Stimulated activated CD8-positive, alpha-beta memory T cell treated with anti-CD3 and anti-CD28 coated beads, Interleukin-12 subunit alpha, Interleukin-12 subunit beta, amount 100 ng/mL, for 4 hours (primary cell): Measurements from ENCODE around the gene LRRC63.
"Not testable (repeated sequence)": the region's sequence is repeated elsewhere in the genome, so short reads cannot be mapped to it uniquely, and the experiment has no call there.

Experiments
- DNase-seq: peaks from one replicate; pipeline ENCODE4 v3.0.0-alpha.2; 2020; ENCODE audit warnings: low read depth

LRRC63 gene, protein sequence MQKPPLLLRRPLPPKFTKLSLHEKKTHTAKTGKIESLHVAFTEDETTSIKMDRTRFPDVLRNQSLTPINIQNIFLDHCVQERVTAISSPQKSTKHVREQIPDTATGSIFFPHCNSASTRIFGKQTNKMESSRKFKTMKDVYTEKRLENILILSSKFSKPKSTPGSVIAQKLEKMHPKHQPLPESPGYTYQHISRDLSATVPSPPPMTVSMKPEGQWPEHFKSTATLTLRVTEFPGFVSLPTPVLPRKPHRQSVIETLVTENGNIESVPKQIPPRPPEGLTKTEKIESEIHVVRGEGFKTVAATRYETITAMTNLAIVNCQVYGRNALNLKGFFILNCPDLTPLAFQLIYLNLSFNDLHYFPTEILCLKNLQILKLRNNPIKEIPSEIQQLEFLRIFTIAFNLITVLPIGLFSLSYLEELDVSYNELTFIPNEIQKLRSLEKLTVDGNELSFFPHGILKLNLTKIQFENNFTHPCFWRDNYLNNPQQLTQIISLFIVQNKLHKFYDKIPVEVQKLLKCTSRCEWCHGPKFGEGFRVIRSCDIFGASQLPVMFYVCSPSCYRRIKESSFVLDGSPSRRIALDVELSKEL

DNA sequence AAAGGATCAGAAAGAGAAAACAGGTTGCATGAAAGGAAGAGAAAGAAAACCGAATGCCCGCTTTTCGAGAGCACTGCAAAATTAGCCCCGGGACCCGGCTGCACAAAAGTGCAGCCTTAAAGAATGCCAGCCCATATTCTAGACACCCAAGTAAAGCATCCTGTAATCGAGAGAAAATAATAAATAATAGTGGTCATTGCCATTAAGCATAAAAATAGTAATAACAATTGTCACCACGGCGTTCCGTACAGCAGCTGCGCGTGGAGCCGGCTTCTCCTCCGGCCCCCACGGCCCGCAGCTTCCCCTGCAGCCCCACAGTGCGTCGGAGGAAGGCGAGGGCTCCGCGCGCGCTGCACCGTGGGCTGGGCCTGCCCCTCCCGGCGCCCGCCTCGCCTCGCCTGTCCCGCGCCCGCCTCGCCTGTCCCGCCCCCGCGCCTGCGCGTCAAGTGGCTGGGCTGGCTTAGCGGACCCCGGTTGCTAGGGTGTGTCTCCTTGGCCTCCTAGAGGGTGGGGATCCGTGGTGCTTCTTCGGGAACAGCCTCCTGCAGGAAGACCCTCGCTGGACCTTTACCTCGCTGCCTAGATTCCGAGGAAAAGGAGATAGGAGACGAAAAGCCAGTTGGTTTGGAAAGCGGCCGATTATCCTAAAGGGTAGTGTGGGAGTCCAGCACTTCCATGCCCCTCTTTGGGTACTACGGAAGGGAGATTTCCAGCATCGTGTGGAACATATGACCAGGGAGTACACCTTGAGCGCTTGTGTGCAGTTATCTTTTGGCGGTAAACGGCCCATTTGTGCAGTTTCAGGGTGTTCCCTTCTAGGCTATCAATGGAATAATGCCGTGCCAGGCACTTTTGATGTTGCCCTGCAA, at the start of gene LRRC63:
Gene LRRC63, plus strand, starts transcription at position 446 of the 869 bp plus-strand sequence. CDS start 1,107 bp downstream, outside the sequence.
- peak; percentile 77 for DNase-seq

DNA sequence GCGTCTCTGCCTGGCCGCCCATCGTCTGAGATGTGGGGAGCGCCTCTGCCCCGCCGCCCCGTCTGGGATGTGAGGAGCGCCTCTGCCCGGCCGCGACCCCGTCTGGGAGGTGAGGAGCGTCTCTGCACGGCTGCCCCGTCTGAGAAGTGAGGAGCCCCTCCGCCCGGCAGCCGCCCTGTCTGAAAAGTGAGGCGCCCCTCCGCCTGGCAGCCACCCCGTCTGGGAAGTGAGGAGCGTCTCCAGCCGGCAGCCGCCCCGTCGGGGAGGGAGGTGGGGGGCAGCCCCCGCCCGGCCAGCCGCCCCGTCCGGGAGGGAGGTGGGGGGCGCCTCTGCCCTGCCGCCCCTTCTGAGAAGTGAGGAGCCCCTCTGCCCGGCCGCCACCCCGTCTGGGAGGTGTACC, 49.0 kb upstream of the LRRC63 start:
- not testable (repeated sequence) for DNase-seq

DNA sequence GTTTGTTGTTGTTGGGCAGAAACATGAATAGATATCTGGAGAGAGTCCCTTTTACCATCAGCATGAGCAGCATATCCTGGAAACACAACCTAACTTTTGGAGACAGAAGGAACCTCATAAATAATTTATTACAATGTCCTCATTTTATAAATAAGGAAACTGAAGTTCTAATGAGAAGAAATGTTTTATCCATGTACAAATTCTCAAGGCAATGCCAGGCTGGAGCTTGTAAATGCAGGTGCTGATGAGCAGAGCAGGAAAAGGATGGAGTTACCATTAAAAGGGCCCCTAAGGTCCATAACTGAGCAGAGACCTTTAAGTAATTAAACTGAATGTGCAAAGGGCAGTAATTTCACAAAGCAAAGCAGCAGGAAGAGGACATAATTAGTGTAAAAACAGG, 47.1 kb upstream of the LRRC63 start:
- DNase-seq: no peak

DNA sequence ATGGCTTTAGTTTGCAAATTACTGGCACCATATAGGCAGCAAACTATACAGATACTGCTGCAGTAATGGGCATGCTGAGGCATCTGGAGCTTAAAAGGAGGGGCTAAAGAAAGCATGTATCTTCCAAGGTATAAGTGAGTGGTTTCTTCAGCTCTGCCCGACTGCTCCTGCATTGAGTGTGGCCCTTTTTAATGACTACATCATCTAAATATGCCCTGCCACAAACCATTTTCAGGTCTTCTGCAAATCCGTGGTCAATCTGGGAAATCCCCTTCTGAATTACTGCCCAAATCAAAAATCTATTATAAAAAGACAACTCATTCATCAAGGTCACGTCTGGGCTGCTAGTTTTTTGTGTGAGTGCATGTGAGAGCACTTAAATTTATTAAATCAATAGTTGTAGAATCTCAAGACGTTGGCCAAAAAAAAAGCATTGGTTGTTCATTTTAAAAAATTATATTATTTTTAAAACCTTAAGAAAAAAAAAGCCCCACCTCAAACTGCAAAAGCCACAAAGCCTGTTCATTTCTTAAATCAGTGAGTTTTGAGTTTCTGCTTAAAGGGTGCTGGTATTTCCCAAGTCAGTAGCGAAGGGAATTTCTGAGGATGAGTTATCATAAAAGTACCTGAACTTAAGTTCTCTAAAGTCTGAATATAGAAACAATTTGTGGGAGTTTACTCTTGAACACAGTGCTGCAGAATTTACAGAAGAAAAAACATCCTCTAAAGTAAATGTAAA, 46.1 kb upstream of the LRRC63 start:
- DNase-seq: no peak

DNA sequence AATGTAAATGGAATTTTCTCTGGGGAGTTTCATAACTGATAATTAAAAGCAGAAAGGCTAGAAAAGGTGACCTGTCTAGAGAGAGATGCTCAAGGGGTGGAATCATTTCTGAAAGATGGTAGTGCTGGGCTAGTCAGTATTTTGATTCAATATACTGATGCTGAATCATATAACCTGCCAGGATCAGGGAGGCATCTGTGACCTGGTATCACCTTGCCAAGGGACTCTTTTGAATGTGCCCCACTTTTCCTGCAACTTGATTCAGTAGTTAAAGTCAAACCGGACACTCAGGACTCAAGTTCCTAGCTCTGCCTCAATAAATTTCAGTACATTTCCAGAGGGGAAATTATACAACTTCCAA, 45.5 kb upstream of the LRRC63 start:
- DNase-seq: no peak

DNA sequence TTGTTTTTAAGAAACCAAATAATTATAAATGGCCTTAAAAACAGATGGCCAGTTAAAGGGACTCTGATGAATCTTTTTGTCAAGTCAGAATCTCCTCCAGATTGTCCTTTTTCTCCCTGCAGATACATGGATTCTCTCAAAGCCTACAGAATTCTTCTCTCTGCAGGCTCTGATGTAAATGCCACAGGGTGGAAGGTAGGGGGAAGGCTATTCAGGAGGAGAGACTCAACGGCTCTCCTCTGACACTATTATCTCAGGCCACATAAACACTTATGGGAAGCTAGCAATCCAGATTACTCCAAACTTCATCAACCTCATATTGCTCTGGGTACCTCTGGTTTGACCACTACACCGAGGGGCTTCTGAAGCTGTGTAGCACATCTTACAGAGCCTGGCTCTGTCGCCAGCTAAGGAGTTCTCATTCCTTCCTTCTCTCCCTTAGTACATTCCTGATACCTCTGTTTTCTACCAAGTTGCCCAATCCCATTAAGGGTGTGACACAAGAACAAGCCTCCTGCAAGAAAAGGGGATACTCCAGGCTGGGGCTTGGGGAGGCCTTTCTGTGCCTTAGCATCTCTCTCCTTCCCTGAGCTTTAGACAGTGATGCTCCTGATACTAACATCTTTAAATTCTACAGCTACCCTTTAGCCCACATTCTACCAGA, 44.6 kb upstream of the LRRC63 start:
- DNase-seq: no peak

DNA sequence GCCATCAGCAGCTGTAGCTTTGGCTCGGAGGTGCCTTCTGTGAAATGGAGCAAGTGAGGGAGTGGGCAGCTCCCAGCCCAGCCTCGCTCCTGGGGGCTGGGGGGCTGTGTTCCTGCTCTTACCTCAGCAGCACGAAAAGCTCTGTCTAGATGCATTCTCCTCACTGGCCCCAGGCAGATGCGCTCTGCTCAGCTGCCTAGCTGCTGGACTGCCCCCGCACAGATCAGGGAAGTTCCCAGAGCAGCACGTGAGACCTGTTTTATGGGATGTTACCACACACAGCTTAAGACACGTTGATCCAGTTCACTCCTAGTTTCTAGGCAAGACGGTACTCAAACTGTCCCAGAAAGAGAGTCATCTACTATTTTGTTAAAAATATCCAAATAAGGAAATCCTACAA, 43.4 kb upstream of the LRRC63 start:
- peak; percentile 31 for DNase-seq

DNA sequence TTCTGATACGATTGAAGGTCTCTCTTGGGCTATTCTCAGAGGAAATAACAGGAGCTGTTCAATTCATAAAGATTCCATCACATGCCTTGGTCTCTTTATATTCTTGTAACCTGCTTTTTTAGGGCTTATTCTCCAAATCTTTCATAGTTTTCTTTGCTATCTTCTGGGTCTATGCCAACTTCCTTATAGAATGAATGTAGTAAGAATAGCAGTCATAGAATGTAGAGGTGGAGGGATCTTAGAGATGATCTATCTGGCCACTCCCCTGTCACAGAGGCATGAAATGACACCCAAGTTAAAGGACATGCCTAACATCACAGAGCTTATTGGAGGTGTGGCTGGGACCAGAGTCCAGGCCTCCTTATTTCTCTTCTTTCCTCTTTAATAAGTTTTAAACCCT, 42.9 kb upstream of the LRRC63 start:
- no peak for DNase-seq

DNA sequence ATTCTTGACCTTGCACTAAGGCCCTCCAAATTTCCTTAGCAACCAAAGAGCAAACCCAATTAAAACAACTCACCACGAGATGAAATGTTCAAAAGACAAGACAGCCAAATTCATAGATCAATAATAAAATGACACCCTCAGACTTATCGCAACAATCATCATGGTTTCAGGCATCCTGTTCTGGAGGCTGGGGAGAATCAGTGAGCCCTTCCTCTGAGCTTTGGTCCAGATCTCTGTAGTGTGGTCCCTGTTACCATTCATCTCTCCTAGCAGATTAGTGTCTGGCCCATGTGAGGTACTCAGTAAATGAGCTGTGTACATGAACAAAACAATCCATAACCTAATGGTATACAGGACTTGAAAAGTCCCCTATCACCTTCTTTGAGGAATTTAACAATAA, 42.0 kb upstream of the LRRC63 start:
- DNase-seq: no peak

DNA sequence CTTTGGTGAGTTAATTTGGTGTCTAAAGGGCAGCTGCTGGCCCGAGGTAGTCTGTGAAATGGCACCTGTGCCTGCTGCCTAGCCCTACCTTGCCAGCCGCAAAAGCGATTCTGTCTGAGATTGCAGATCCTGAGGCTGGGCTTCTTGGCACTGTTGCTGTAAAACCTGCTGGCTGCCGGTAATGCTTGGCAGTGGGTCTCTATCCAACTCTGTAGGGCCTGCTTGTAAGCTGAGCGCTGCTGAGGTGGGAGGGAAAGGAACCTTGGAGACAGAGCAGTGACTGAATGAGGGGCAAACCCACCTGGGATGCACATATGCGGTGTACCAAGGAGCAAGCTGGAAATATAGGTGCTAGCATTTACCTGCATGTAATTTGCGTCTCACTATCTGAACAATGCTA, 41.5 kb upstream of the LRRC63 start:
- DNase-seq: no peak

DNA sequence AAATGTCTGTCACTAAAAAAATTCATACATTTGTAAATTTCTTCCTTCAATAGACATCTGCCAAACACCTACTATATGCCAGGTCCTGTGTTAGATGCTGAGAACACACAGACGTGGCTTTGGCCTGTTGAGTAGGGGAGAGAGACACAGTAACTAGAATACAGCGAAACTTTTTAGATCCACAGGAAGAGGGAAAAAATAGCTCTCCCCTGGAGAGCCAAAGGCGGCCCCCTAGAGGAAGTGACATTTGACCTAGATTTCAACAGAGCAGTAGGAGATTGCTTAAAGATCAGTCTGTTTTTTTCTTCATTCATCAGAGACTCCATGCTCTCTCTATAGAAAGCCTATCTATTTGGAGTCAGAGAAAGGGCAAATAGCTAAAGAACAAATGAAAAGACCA, 41.0 kb upstream of the LRRC63 start:
- no peak for DNase-seq

DNA sequence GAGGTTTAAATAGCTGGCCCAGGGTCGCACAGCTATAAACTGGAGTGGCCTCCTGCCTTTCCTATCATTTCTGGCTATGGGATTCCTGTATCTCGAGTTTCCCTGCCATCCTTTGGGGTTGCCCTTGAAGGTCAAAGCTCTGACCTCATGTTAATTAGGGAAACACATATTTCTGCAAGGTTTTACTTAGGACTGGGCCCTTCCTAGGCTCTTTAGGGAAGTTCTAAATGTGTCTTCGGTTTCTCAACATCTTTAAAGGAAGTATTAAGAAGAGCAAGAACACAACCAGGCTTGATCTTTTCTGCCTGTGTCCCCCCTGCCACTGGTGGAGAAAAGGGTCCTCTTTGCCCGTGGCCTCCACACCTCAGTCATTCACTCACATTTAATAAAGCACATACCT, 40.5 kb upstream of the LRRC63 start:
- no peak for DNase-seq

DNA sequence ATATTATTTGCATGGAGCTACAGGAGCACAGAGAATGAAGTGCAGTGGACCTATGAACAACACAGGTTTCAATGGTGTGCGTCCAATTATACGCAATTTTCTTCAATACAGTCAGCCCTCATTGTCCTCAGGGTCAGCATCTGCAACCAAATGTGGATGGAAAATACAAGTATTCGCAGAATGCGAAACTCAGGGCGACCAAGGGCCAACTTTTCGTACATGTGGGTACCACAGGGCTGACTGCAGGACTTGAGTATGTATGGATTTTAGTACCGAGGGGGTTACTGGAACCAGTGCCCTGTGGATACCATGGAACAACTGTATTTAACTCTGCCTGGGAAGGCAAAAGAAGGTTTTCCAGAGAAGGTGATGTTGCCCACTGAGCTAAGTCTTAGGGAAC, 40.0 kb upstream of the LRRC63 start:
- DNase-seq: no peak

DNA sequence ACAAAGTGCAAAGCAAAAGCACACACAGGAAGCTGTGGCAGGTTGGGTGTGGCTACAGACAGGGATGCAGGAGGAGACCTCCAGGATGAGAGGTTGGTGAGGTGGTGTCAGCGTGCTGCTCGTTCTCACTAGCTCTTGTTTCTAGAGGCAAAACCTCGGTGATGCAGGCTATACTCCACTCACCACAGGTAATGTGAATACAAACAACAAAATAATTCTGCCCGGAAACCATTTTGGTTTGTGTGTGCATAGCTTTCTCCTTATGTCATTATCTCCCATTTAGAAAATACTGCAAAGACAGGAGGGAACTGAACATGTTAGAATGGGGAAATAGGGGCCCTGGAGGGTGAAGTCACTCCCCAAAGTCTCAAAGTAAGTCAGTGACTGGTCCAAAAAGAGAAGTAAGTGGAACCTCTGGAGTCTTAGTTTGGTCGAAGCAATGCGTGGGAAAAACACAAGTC, 39.2 kb upstream of the LRRC63 start:
- no peak for DNase-seq

DNA sequence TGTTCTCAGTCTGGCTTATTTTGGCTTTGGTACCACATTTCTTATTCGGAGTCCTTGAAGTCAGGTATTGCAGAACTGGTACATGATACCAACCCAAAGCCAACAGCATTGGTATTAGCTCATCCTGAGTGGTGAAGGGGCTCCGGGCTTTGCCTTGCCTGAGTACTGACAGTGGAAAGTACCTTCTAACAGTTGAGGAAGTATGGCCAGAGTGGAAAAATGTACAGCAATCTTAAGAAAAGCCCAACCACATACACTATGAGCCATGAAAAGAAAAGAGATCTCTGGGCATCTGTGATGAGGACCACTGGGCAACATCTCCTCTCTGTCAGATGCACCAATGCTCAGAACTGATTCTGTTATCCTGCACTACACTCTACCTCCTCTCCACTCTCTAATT, 38.1 kb upstream of the LRRC63 start:
- DNase-seq: no peak

DNA sequence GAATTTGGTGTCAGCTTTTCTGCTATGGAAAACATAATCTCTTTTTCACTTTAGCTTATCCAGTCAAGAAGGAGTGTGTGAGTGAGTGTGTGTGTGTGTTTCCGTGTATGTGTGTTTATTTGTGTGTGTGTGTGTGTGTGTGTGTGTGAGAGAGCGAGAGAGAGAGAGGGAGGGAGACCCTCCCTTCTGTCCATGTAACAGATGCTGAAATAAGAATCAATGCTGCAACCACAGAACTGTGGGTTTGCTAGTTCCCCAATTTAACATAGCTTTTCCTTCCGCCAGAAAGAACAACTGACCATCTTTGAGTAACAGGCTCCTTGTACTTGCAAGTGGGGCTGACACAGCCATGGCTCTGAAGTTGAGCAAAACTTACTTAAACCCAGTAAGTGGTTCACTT, 35.0 kb upstream of the LRRC63 start:
- DNase-seq: no peak

DNA sequence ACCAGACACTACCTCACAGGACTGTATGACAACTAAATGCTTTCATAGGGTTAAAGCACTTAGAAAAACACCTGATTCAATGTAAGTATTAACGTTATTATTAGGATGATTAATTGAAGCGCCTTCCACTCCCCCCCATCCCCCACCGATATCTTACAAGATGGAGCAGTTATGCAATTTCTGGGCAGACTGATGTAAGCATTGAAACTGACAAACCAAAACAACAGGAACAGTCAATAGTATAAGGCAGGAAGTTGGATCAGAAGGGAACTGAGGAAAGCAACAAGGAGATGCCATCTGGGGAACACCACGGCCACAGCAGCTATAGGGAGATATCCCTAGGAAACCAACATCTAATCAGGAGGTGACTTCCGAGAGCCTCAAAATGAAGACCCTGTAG, 33.6 kb upstream of the LRRC63 start:
- DNase-seq: no peak

DNA sequence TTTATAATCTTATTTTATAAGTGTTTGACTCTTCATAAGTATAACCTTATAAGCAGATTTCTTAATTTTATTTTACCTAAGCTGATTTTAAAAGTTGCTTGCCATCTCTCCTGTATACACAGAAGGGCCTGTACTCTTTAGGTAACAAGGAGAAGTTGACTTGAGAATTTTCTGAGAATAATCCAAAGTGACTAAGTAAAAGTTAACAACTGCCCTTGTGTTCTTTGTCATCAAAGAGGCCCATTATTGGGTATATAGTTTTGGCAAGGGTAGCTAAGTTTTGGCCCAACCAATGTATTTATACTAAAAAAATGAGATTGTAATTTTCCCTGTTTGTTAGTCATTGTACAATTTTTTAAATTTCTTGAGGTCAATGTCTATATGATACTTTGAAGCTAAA, 32.9 kb upstream of the LRRC63 start:
- DNase-seq: no peak

DNA sequence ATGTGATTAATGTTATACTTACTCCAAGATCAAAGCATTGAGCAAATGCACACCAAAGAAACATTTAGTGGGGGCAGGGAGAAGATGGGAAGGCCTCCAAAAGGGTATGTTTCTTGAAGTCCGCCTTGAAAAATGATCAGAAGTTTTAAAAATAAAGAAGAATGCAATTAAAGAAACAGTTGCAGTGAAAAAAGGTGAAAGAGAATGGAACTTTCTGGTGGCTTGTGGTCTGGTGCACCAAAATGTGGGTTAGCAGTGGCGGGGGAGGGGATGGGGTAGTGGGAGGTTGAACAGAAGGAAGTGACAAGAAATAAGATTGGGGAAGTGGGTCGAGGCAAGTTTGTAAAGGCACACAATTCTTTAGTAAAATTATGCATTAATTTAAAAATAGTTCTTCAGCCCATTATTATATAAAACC, 32.2 kb upstream of the LRRC63 start:
- DNase-seq: peak; percentile 65

DNA sequence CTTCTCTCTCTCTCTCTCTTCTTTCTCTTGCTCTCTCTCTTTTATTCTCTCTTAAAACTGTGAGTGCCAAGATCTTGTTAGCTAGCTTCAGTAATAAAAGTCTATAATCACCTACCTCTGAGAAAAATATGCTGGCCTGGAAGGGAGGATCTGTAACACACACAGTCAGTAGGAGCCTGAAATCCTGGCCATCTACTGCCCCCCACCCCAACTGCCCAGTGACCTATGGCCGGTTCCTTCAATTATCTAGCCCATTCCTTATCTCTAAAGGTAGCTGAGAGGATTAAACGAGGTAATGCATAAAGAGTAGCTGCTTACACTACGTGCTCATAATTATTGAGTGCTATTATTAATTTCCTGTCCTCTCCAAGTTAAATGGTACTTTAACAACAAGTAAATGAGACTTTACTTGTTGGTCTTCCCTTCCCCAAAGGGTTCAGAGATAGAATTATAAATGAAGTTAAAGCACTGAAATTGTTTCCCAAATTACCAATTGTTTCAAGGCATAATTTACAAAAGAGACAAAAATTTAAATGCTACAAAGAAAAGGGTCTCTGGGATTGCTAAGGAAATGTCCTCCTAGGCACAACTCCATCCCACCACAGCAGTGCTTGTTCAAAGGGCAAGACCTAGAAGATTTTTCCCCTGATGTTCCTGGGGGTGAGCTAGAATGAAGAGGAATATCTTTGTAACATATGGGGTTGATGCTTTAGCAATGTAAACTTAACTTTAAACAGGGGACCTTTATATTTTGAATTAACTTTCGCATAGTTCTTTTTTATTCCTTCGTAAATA, 31.6 kb upstream of the LRRC63 start:
- no peak for DNase-seq

DNA sequence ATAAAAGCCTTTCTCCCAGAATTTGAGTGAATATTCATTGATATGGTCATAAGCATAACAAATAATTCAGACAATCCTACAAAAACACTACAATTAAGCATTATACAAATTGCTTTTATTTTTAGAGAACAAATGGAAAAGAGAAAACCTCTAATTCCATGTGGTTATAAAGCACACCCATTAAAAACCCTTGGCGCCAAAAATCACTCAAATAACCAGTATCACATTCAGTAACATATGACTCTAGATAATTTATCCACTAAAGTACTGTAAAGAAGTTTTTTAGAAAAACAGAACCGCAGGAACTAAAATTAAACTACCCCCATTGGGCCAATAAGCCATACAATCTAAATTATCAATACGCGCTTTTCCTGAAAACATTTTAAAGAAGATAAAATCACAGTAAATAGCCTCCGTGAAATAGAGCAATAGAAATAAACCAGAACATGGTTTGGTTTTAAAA, 30.3 kb upstream of the LRRC63 start:
- no peak for DNase-seq
